Stimulated activated CD4-positive, alpha-beta T cell treated with anti-CD3 and anti-CD28 coated beads, Interleukin-1b, Interleukin-23, amount 100 ng/mL, for 24 hours (primary cell): Measurements from ENCODE around the gene VSIG1.
A peak's percentile ranks its signal among the peaks of the same experiment; 100 is the strongest.

Experiments used
- DNase-seq, 4 experiments: peaks; one replicate each; pipeline ENCODE4 v3.0.0-alpha.2; 2020; ENCODE audit warnings: low read depth in 4 of 4, low spot score in 1 of 4

The VSIG1 gene

GRCh38 chrX:108064001-108064400 lies 19.1 kb downstream of the VSIG1 start:
- DNase-seq = no peak

GRCh38 chrX:108064613-108065012 lies 19.7 kb downstream of the VSIG1 start:
- no peak for DNase-seq

- DNase-seq = no peak
These were observed 23.3 kb downstream of the VSIG1 start for GRCh38 chrX:108068121-108068520.

- DNase-seq = no peak
These were observed 26.0 kb downstream of the VSIG1 start for GRCh38 chrX:108070891-108071290.

- no peak for DNase-seq
These were observed 26.7 kb downstream of the VSIG1 start for GRCh38 chrX:108071578-108071977.

- DNase-seq = no peak
These were observed 27.9 kb downstream of the VSIG1 start for GRCh38 chrX:108072746-108073145.

- no peak for DNase-seq
These were observed 36.2 kb downstream of the VSIG1 start for GRCh38 chrX:108081110-108081509.

GRCh38 chrX:108087792-108088191 lies 42.9 kb downstream of the VSIG1 start:
- no peak for DNase-seq

- DNase-seq = no peak
These were observed 43.6 kb downstream of the VSIG1 start for GRCh38 chrX:108088511-108088910.

- DNase-seq = no peak
These were observed 45.8 kb downstream of the VSIG1 start for GRCh38 chrX:108090491-108091263.

GRCh38 chrX:108091264-108091877 lies 46.5 kb downstream of the VSIG1 start, which contains the start of the genes ATG4A and PSMD10:
TSS of gene ATG4A (plus strand) at chrX:108091778. CDS start at chrX:108091827, 49 bp downstream.
TSS of gene PSMD10 (minus strand) at chrX:108091542. CDS start at chrX:108091520, 22 bp downstream.
- peak; percentile 58 to 78 (median 68) for DNase-seq

- no peak for DNase-seq
These were observed 47.0 kb downstream of the VSIG1 start for GRCh38 chrX:108091878-108092291.

GRCh38 chrX:108097380-108097779 lies 52.5 kb downstream of the VSIG1 start:
- no peak for DNase-seq

GRCh38 chrX:108105473-108105872 lies 60.6 kb downstream of the VSIG1 start:
- no peak for DNase-seq

- no peak for DNase-seq
These were observed 69.7 kb downstream of the VSIG1 start for GRCh38 chrX:108114541-108114940.

GRCh38 chrX:108117988-108118387 lies 73.1 kb downstream of the VSIG1 start:
- DNase-seq = no peak

GRCh38 chrX:108121291-108121690 lies 76.4 kb downstream of the VSIG1 start:
- no peak for DNase-seq

GRCh38 chrX:108122748-108123147 lies 77.9 kb downstream of the VSIG1 start:
- DNase-seq = no peak

GRCh38 chrX:108123591-108124366 lies 78.9 kb downstream of the VSIG1 start:
- no peak for DNase-seq

GRCh38 chrX:108126661-108127060 lies 81.8 kb downstream of the VSIG1 start:
- DNase-seq = no peak

- no peak for DNase-seq
These were observed 82.3 kb downstream of the VSIG1 start for GRCh38 chrX:108127152-108127551.
